Esophagus squamous epithelium (tissue), 5 donors: ENCODE results near the gene COL24A1. TPM values are rescaled to one million over a fixed set of nuclear protein-coding genes. Genes with fewer than 3 reads are reported as not detected.
"Not testable (repeated sequence)": the region's sequence is repeated elsewhere in the genome, so short reads cannot be mapped to it uniquely, and the experiment has no call there.

Source experiments
- DNase-seq: peaks from one replicate; lab custom pipeline; 2025; lab: John Stamatoyannopoulos, UW
- H3K27ac ChIP-seq, 4 donors: fragments of 200-600 bp; sonication (generic); one replicate each; pipeline ENCODE4 v1.5.1; 2016 to 2019; ENCODE audit warnings: mild to moderate bottlenecking in 1 of 4
- H3K27me3 ChIP-seq, 4 donors: fragments of 200-600 bp; sonication (generic); 1 replicate in 3 of 4; 2 replicates in 1 of 4; pipeline versions ENCODE4 v1.5.1 to v1.6.0; 2017 to 2021; ENCODE audit warnings: antibody characterized with exemption in 1 of 4
- H3K36me3 ChIP-seq, 3 donors: fragments of 200-600 bp; sonication (generic); one replicate each; pipeline ENCODE4 v1.5.1; 2016 to 2019
- H3K4me1 ChIP-seq, 3 donors: fragments of 200-600 bp; sonication (generic); one replicate each; pipeline ENCODE4 v1.5.1; 2017 to 2019
- H3K4me3 ChIP-seq, 4 donors: fragments of 200-600 bp; sonication (generic); 1 replicate in 3 of 4; 2 replicates in 1 of 4; pipeline ENCODE4 v1.5.1; 2016 to 2019; ENCODE audit warnings: mild to moderate bottlenecking in 2 of 4, moderate library complexity in 1 of 4
- H3K9me3 ChIP-seq, 3 donors: fragments of 200-600 bp; sonication (generic); one replicate each; pipeline ENCODE4 v1.5.1; 2016 to 2019
- CTCF ChIP-seq, 6 experiments: fragments of 450-650 bp in 4 of 6; fragments of 200-600 bp in 2 of 6; sonication (generic) in 2 of 6; IDR thresholded peaks; one replicate each; pipeline ENCODE4 v1.5.1; 2016 to 2019; ENCODE audit warnings: antibody characterized with exemption in 6 of 6, mild to moderate bottlenecking in 4 of 6, moderate library complexity in 4 of 6
- POLR2A ChIP-seq, 4 donors: fragments of 450-650 bp; IDR thresholded peaks; one replicate each; pipeline ENCODE4 v1.6.1; 2017; ENCODE audit warnings: antibody characterized with exemption in 4 of 4, mild to moderate bottlenecking in 4 of 4, moderate library complexity in 3 of 4
- WGBS, 2 donors: methylation state at CpG; one replicate each; pipeline ENCODE4 v1.1.5; 2018; 5-methylcytosine and 5-hydroxymethylcytosine counted together
- intact Hi-C: fragments of 100-400 bp; cut with DNase I; formaldehyde crosslinking; loops from one replicate; pipeline ENCODE4 v1.15.0; 2022
- total RNA-seq, 4 donors: library from RNA; depleted of rRNA; stranded (reverse); fragments of >200 nt; gene quantifications; one replicate each; pipeline ENCODE4 v1.1.0, GENCODE V29; 2016
- donor health status: DM: yes; HTN: yes; CAD: no.

COL24A1 gene
- total RNA-seq, 4 donors from 2014 or later = 0.15 to 0.38 TPM; not detected in 2

GRCh38 chr1:86089765-86090164 lies 66.8 kb downstream of the COL24A1 start:
- 88 to 90% methylated on average over 6 to 16 of the region's 16 CpGs for WGBS, 2 donors

GRCh38 chr1:86085741-86086409 lies 70.7 kb downstream of the COL24A1 start:
- Histone ChIP-seq H3K27me3 (no peaks in the 10 kb centered on the region), H3K27ac (no peak overlapping the region), H3K4me1 (no peaks in the 10 kb centered on the region), H3K4me3 (no peak overlapping the region), H3K36me3 (no peaks in the 10 kb centered on the region), H3K9me3 (no peaks in the 10 kb centered on the region)
- TF ChIP-seq CTCF (IDR thresholded peaks at IDR 0.05) (no peak), POLR2A (IDR thresholded peaks at IDR 0.05) (no peak)
- DNase-seq = no peak
- intact Hi-C loops = no loop called here
- 72 to 74% methylated on average over 3 of the region's 3 CpGs for WGBS, 2 donors

More at GRCh38 chr1:86089765-86090164, 66.8 kb downstream of the COL24A1 start:
- no peaks in the 10 kb centered on the region for H3K27me3 ChIP-seq
- no peaks in the 10 kb centered on the region for H3K9me3 ChIP-seq
- H3K4me1 ChIP-seq = no peaks in the 10 kb centered on the region
- DNase-seq = no peak
- no peaks in the 10 kb centered on the region for H3K36me3 ChIP-seq
- intact Hi-C loops = no loop called here
- H3K4me3 ChIP-seq = no peak overlapping the region
- TF ChIP-seq CTCF (IDR thresholded peaks at IDR 0.05) (no peak), POLR2A (IDR thresholded peaks at IDR 0.05) (no peak)
- no peak overlapping the region for H3K27ac ChIP-seq

GRCh38 chr1:86084998-86085397 lies 71.6 kb downstream of the COL24A1 start:
- Histone ChIP-seq H3K27ac (no peak overlapping the region), H3K9me3 (no peaks in the 10 kb centered on the region), H3K36me3 (no peaks in the 10 kb centered on the region), H3K4me1 (no peaks in the 10 kb centered on the region), H3K4me3 (no peak overlapping the region), H3K27me3 (no peaks in the 10 kb centered on the region)
- DNase-seq = no peak
- intact Hi-C loops = no loop called here
- TF ChIP-seq POLR2A (IDR thresholded peaks at IDR 0.05) = no peak
- no peak for TF ChIP-seq CTCF (IDR thresholded peaks at IDR 0.05)

GRCh38 chr1:86082183-86082582 lies 74.4 kb downstream of the COL24A1 start:
- intact Hi-C loops = no loop called here
- no peak for DNase-seq
- no peaks in the 10 kb centered on the region for H3K9me3 ChIP-seq
- no peaks in the 10 kb centered on the region for H3K4me1 ChIP-seq
- no peak for TF ChIP-seq CTCF (IDR thresholded peaks at IDR 0.05)
- no peak for TF ChIP-seq POLR2A (IDR thresholded peaks at IDR 0.05)
- H3K4me3 ChIP-seq = no peak overlapping the region
- H3K27me3 ChIP-seq = no peaks in the 10 kb centered on the region
- H3K27ac ChIP-seq = no peak overlapping the region
- no peaks in the 10 kb centered on the region for H3K36me3 ChIP-seq

GRCh38 chr1:86072474-86072873 lies 84.1 kb downstream of the COL24A1 start:
- H3K4me1 ChIP-seq, H3K27ac ChIP-seq, H3K27me3 ChIP-seq, H3K4me3 ChIP-seq, H3K36me3 ChIP-seq, H3K9me3 ChIP-seq, intact Hi-C loops, DNase-seq: not testable (repeated sequence)
- WGBS, 2 donors = 67 to 86% methylated on average over 1 to 6 of the region's 6 CpGs

- H3K36me3 ChIP-seq, H3K9me3 ChIP-seq, H3K4me3 ChIP-seq, DNase-seq, H3K4me1 ChIP-seq, intact Hi-C loops, H3K27me3 ChIP-seq, H3K27ac ChIP-seq: not testable (repeated sequence)
- WGBS, 2 donors = 90% methylated on average over 3 of the region's 6 CpGs; no CpG with 5 or more reads in 1 of the 2 donors
These were observed 84.7 kb downstream of the COL24A1 start for GRCh38 chr1:86071870-86072269.
